Adrenal gland (tissue), 5 donors: ENCODE measurements around the gene NAV2.

Experiments used
- CTCF ChIP-seq, 6 experiments: fragments of 450-650 bp in 4 of 6; fragments of 200-600 bp in 2 of 6; sonication (generic) in 1 of 6; IDR thresholded peaks; 1 replicate in 5 of 6; 2 replicates in 1 of 6; pipeline versions ENCODE4 v1.5.1 to v1.8.0; 2016 to 2021; ENCODE audit warnings: antibody characterized with exemption in 6 of 6, mild to moderate bottlenecking in 2 of 6, moderate library complexity in 1 of 6
- POLR2A ChIP-seq, 2 donors: fragments of 450-650 bp; IDR thresholded peaks; one replicate each; pipeline ENCODE4 v1.6.1; 2017; ENCODE audit warnings: antibody characterized with exemption in 2 of 2, mild to moderate bottlenecking in 2 of 2, moderate library complexity in 1 of 2
- donor health status: DM: no; HTN: no; CAD: no.

- TF ChIP-seq CTCF (IDR thresholded peaks at IDR 0.05) = no peak
- no peak for TF ChIP-seq POLR2A (IDR thresholded peaks at IDR 0.05)
Observed at GRCh38 chr11:20117291-20117690, 404.7 kb downstream of the NAV2 start.
